GM21528 (cell line): ENCODE data around the gene TSPOAP1.

Source experiments
- ATAC-seq: cut with Tn5 transposase; IDR thresholded peaks from one replicate; pipeline ENCODE4 v1.9.1; 2021; ENCODE audit warnings: mild to moderate bottlenecking, moderate library complexity; ENCODE audit not compliant: unreplicated experiment, low FRiP score

TSPOAP1 gene

GRCh38 chr17:58307468-58308172 is 21.0 kb downstream of the TSPOAP1 start:
- no peak for ATAC-seq

DNA sequence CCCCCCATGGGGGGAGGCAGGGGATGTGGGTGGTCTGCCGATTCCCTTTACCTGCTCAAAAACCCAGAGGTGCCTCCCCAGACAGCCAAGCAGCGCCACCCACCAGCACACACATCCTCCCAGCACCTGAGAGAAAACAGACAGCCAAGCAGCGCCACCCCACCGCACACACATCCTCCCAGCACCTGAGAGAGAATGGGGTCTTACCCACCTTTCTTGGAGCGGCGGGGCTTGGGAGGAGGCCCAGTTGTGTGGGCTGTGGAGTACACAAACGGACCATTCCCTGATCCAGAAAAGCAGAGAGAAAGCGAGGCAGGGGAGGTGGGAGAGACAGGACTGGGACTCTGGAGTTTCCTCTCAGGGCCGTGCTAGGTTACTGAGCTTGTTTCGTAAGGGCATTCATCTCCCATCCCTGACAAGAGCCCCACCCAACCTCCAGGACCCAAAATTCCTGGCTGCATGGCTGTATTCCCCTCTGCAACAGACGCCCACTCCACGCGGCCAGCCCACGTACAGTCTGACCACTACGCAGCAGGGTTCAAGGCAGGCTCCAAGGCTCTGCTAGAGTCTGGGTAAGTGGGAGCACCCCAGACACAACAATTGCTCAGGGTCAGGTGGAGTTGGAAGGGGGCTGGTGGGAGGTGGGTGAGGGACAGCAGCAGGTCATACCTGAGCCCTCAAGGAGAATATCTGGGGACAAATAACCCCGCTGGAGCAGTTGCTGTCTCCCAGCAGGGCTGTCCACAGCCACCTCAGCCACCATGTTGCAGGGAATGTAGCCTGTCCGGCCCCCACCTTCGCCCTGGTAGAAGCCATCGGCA is 22.3 kb downstream of the TSPOAP1 start:
- ATAC-seq, result no peak

GRCh38 chr17:58305626-58306025 is 23.0 kb downstream of the TSPOAP1 start:
- no peak for ATAC-seq

- ATAC-seq, result no peak
Observed at GRCh38 chr17:58304750-58305486, 23.7 kb downstream of the TSPOAP1 start.

DNA sequence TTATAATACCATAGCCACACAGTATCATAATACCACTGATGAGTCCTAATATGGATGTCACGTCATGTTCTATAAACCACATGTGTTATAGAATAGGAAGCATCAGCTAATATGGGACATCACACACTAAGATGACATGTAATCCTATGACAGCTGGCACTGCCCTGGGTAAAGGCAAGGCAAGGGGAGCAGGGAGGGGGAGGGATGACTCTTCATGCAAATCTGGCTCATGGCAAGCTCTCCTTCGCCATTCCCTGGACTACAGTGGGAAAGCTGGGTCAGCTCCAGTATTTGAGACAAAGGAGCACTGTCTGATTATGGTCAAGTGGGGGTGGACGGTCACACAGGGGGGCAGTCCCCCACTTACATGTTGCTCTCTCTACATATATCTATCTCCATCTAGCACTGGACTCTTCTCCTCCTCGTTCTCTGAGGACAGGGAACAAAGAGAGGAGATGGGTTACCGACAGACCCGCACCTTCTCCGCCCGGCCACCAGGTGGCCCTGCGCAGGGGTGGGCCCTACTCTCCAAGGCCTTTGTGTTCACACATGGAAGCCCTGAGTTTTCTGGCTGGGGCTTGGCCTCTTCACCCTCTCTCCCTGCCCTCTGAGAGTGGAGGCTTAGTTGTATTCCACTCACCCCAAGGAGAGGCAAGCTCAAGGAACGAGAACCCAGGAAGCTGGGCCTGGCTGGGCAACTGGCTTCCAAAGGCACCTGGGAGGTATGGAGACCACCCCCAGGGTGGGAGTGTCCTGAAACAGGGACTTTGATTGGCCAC is 24.4 kb downstream of the TSPOAP1 start:
- ATAC-seq, result no peak

GRCh38 chr17:58302919-58303585 is 25.5 kb downstream of the TSPOAP1 start:
- no peak for ATAC-seq

- ATAC-seq, result no peak
Observed at GRCh38 chr17:58302171-58302918, 26.2 kb downstream of the TSPOAP1 start.

GRCh38 chr17:58301504-58302150 is 27.0 kb downstream of the TSPOAP1 start:
- no peak for ATAC-seq

DNA sequence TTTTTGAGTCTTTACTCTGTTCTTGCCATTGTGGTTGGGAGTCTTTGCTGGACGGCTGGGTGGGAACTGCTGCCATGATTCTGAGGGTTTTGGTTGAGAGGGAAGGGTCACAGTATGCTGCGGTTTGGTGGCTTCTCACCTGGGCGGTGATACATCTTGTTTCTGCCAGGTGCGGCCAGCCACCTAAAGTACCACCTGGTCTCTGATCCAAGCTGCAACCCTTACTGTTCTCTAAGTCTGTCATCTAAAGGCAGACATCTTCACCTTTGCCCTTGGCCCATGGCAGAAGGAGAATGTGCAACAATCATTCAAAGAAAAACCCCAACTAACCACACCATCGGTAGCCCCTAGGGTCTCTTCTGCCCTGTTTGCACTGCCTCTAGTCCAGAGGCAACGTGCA is 28.3 kb downstream of the TSPOAP1 start:
- no peak for ATAC-seq

- no peak for ATAC-seq
Observed at GRCh38 chr17:58294034-58294433, 34.6 kb downstream of the TSPOAP1 start.

- no peak for ATAC-seq
Observed at GRCh38 chr17:58291246-58291645, 37.3 kb downstream of the TSPOAP1 start.

GRCh38 chr17:58289869-58290268 is 38.7 kb downstream of the TSPOAP1 start:
- no peak for ATAC-seq

DNA sequence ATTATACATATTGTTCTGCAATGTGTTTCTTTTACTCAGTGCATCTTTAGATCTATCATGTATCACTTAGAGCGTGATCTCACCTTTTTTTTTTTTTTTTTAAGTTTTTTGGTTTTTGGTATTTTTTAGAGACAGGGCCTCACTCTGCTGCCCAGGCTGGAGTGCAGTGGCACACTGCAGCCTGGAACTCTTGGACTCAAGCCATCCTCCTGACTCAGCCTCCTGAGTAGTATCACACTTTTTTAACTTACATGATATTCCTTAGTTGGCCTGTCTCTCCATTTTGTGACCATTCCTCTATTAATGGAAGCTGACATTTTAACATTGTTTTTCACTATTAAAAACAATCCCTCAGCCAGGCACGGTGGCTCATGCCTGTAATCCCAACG is 43.2 kb downstream of the TSPOAP1 start:
- no peak for ATAC-seq

DNA sequence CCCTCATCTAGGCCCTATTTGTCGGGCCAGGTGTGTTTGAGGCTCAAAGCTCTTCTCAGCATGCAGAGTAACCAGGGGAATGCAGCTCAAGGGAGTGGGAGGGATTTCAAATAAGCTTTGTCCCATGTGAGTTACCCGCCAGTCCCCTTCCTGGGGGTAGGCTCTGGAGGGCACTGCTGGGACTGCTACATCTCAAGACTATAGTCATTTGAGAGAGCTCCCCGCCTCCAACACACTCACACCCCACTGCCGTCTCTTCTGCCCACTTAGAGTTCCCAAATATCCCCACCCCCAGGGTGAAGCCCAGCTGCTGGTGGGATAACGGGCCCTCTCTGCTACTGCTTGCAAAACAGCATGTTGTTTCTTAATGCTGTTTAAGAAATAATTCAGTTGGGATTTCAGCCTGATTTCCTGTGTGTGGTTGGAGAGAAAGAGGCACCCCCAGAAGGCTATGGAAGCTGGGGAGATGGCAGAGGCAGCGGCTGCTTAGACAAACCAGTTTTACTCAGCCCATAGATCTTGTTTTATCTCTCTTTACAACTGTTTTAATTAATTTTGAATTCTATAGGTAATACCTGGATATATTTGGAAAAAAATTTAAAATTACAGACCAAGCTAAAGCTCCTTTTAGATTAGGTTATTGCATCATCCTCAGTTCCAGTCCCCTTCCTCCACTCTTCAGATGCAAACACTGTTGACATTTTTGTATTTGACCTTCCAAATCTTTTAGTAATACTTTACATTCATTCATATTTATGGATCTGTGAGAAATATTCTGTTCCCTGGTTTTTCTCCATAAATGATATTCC is 43.8 kb downstream of the TSPOAP1 start:
- no peak for ATAC-seq

- ATAC-seq, result no peak
Observed at GRCh38 chr17:58283674-58284612, 44.7 kb downstream of the TSPOAP1 start.

- no peak for ATAC-seq
Observed at GRCh38 chr17:58282442-58282841, 46.2 kb downstream of the TSPOAP1 start.

GRCh38 chr17:58281511-58282011 is 47.0 kb downstream of the TSPOAP1 start:
- ATAC-seq, result no peak
